Mononuclear cell (primary cell): ENCODE measurements around the gene NSD1. TPM values are rescaled to one million over a fixed set of nuclear protein-coding genes. Genes with fewer than 3 reads are reported as not detected.

Experiments used
- H3K27me3 ChIP-seq: 2 replicates; pipeline ENCODE4 v1.6.0; 2011; ENCODE audit warnings: low read length, control low read depth; ENCODE audit not compliant: insufficient read depth
- H3K4me1 ChIP-seq: 2 replicates; pipeline ENCODE4 v1.5.1; 2011; ENCODE audit warnings: mild to moderate bottlenecking, low read length, control low read depth; ENCODE audit not compliant: insufficient read depth
- H3K4me3 ChIP-seq: 2 replicates; pipeline ENCODE4 v1.5.1; 2011; ENCODE audit warnings: mild to moderate bottlenecking, low read length, moderate library complexity
- H3K9me3 ChIP-seq: 2 replicates; pipeline ENCODE4 v1.5.1; 2011; ENCODE audit warnings: low read depth, mild to moderate bottlenecking, control low read depth, low read length
- total RNA-seq: library from RNA; depleted of rRNA; stranded (reverse); fragments of >200 nt; gene quantifications from one replicate; pipeline ENCODE4 v1.2.3, GENCODE V29; 2012

NSD1 gene
- total RNA-seq, 1 donor = 69.0 TPM

DNA sequence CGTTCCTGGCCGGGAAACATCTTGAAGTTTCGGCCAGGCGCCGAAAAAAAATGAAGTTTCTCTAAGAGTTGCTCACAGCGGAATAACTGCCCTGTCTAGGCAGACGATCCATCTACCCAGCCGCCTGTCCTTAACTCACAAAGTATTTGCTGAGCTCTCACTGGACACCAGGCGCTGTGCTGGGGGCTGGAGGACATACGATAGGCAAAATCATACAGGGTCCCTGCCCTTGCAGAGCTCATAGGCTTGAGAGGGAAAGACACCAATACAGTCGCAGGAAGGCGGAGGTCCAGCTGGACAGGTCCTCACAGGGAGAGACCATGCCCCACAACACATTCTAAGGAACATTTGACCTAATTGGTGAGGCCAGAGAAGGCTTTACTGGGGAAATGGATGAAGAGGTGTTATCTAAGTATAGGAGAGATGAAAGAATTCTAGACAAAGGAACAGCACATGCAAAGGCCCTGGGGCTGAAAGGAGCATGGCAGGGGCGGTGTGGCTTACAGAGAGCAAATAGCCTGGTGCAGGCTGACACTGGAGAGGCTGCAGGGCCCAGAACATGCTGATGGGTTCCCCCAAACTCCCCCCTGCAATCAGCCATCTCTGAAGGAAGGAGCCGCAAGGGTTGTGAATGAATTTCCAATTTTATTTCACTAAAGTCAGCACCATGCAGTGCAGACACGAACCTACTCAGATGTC is 180.1 kb downstream of the NSD1 start:
- Histone ChIP-seq H3K27me3 (no peaks in the 10 kb centered on the region), H3K9me3 (no peaks in the 10 kb centered on the region), H3K4me3 (no peak overlapping the region), H3K4me1 (peaks cover 57% of the 10 kb centered on the region)

DNA sequence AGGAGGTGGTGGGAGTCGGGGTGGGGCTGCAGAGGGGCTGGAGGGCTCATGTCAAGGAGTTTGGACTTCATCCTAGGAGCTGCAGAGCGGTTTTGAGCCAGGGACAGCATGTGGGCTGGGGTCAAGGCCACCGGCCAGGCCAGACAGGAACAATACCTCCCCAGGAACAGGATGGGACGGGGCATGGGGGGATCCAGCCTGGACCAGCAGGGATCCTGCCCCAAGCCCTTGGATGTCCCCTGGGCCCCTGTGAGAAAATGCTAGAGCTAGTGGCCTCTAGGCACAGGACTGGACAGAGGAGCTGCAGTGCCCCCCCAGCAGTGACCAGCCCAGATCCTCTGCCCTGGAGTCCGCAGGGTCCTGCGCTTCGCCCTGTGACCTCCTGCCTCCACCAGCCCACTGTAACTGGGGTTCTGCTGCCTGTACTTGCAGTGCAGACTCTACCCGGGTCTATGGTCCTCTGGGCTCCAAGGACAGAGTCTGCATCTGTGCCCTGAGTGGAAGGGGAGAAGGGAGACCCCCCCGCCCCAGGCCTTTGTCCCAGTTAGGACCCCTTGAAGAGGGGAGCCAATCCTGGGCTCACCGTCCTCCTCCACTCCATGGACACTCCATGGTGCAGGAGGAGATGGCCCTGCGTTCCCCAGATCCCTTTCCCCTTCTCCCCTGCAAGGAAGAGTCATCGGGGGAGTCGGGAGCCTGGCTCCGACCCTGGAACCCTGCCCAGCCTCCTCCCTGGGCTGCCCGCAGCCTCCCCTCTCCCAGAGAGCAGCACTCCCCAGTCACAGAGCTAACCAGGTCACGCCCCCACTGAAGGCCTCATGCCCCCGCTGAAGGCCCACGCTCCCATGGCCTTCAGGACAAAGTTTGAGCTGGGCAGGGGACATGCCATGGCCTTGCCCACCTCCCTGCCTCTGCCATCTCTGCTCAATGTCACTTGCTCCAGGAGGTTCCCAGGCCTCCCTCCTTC is 181.1 kb downstream of the NSD1 start:
- Histone ChIP-seq H3K4me3 (no peak overlapping the region), H3K9me3 (no peaks in the 10 kb centered on the region), H3K4me1 (peaks cover 51% of the 10 kb centered on the region), H3K27me3 (no peaks in the 10 kb centered on the region)

DNA sequence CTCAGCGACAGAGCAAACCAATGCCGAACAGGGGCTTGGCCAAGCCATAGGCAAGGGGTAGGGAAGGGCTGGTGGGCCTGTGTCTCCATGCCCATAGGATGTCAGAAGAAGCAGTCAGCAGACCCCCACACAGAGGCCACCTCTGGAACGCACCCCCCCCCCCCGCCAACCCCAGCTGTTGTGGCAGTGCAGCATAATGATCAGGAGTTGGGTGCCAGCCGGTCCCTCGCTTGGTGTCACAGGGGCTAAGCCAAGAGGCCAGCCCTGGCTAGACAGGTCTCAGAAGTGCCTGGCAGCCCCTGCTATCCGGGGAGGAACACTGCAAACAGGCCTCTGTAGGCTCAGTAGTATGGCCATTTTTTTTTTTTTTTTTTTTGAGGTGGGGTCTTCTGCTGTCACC is 181.8 kb downstream of the NSD1 start:
- H3K4me3 ChIP-seq = no peak overlapping the region
- no peaks in the 10 kb centered on the region for H3K27me3 ChIP-seq
- H3K9me3 ChIP-seq = no peaks in the 10 kb centered on the region
- H3K4me1 ChIP-seq = peaks cover 51% of the 10 kb centered on the region

DNA sequence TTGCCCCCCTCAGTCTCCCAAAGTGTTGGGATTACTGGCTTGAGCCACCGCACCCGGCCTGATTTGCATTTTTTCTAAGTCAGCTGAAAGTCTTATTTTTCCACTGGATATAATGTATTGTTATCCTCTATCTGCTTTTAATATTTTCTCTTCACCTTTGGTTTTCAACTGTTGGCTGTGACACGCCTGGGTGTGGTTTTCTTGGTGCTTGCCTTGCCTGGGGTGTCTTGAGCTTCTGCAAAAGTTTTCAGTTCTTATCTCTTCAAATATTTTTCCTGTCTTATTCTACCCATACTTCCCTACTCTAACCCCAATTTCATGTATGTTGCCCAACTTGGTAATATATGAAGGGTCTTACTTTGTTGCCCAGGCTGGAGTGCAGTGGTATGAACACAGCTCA is 182.4 kb downstream of the NSD1 start:
- Histone ChIP-seq H3K9me3 (no peaks in the 10 kb centered on the region), H3K4me1 (peaks cover 51% of the 10 kb centered on the region), H3K4me3 (no peak overlapping the region), H3K27me3 (no peaks in the 10 kb centered on the region)

DNA sequence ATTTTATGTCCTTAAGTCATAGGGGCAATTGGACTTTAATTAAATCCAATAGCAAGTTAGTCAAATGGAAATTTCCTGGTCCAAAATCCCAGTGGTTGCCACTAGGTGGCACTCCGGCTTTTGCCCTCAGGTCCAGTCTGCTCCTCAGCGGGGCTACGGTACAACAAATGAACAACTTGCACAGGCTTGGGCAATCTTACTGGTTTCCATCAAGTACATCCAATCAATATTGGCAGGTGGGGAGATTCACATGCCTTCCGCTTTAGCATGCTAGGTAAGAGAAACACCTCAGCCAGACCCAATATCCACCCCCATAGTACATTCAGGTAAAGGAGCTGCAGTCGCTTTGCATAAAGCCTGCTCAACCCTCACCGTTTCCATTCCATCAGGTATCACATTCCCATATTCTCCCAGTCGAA is 184.4 kb downstream of the NSD1 start:
- Histone ChIP-seq H3K27me3 (no peaks in the 10 kb centered on the region), H3K9me3 (no peaks in the 10 kb centered on the region), H3K4me3 (no peak overlapping the region), H3K4me1 (peaks cover 35% of the 10 kb centered on the region)

DNA sequence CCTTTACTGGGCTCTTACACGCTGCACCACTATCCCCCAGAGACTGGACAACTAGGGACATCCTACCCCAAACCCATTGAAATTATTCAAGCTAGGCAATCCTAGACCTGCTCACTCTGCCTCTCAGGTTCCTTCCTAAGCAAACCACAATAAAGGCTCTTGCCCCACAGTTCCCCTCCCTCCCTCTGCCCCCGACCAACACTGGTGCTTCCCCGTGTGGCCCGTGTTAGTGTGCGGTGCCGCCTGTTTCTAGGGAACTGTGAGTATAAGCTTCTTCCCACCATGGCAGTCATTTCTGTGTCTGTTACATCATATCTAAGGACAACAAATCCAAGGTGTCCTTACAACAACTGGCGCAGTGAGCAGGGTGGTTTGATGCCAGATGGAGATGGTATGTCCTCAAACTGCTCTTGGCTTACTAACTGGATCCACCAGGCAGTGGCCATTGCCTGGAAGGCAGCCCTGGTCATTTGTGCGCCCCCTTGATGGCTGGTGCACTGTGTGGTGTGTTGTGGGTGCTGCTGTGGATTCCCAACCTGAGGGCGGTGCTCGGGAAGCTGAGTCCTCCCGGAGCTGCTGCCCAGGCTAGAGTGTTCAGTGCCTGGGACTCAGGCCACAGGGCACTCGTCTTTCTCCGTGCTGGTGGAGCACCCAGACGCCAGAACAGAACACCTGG is 186.5 kb downstream of the NSD1 start:
- Histone ChIP-seq H3K4me1 (peaks cover 34% of the 10 kb centered on the region), H3K9me3 (no peaks in the 10 kb centered on the region), H3K4me3 (no peak overlapping the region), H3K27me3 (no peaks in the 10 kb centered on the region)

DNA sequence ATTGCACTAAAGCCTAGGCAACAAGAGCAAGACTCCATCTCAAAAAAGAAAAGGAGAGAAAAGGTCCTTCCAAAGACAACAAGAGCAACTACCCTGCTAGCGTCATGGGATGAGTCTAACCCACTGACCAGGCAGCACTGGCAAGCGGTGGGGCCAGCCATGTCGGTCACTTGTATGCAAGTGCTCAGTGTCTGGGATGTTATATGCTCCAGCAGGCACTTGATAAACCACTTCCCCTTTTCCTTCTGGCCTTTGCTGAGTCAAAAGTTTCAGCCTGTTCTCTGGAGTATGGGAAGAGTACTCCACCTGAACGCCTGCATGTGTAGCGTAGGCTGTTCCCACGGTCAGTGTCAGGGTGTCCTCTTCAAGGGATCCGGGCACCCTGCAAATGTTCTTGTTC is 187.3 kb downstream of the NSD1 start:
- H3K9me3 ChIP-seq = no peaks in the 10 kb centered on the region
- H3K27me3 ChIP-seq = no peaks in the 10 kb centered on the region
- no peak overlapping the region for H3K4me3 ChIP-seq
- H3K4me1 ChIP-seq = peaks cover 34% of the 10 kb centered on the region

DNA sequence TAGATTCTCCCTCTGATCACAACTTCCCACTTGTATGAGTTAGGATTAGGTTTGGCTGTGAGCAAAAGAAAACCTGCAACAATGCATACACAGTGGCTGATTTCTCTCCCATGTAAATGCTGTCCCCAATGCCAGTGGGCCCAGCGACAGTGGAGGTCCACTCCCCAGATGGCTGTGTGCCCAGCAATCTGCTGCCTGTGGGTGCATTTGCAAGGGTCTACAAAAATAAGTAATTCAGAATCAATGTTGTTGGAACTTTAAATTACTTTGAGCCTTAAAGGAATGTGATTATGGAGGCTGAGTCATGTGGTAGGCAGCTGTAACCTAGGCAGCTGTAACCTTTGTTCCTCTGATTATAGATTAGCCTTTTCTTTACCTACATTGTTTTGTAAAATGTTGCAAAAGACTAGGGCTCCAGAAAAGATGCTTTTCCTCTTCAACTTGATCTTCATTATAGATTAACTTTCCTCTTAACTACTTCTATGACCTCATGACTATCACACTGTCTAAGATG is 192.4 kb downstream of the NSD1 start:
- Histone ChIP-seq H3K27me3 (no peaks in the 10 kb centered on the region), H3K4me1 (peaks cover 15% of the 10 kb centered on the region), H3K9me3 (no peaks in the 10 kb centered on the region), H3K4me3 (no peak overlapping the region)

DNA sequence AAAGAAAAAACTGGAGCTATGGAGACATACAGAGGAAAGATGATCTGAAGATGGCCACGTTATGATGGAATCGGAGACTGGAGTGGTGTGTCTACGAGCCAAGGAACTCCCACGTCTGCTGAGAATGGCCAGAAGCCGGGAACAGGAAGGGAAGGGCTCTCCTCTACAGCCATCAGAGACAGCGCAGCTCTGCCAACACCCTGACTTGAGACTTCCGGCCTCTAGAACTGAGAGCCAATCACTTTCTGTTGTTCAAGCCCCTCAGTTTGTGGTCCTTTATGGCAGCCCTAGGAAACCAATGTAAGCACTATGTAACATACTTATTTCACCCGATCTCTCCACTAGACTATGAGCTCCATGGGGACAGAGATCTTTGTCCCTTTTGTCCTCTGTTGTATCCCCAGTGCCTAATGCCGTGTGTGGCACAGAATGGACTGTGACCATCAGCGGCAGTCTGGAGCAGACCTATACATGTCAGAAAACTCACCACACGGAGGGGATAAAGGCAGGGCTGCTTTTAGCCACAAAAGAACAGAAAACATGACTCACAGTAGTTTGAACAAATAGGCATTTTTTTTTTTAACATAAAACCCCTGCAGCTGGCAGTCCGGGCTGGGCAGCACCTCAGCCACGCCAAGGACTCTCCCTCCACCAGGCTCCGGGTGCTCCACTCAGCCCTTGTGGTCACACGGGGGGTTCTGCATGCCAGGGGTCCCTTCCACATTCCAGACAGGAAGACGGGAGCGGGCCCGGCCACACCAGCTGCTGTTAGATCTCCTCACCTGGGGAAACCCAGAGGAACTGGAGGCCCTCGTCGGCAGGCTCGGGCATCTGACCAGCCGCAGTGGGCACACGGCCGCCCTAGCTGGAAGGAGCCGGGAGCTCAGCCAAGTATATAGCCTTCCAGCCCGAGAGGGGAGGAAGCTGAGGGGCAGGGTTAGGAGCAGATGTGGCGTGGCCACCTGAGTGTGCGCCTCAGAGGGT is 194.3 kb downstream of the NSD1 start:
- peaks cover 28% of the 10 kb centered on the region for H3K4me1 ChIP-seq
- no peaks in the 10 kb centered on the region for H3K9me3 ChIP-seq
- no peaks in the 10 kb centered on the region for H3K27me3 ChIP-seq
- H3K4me3 ChIP-seq = no peak overlapping the region

DNA sequence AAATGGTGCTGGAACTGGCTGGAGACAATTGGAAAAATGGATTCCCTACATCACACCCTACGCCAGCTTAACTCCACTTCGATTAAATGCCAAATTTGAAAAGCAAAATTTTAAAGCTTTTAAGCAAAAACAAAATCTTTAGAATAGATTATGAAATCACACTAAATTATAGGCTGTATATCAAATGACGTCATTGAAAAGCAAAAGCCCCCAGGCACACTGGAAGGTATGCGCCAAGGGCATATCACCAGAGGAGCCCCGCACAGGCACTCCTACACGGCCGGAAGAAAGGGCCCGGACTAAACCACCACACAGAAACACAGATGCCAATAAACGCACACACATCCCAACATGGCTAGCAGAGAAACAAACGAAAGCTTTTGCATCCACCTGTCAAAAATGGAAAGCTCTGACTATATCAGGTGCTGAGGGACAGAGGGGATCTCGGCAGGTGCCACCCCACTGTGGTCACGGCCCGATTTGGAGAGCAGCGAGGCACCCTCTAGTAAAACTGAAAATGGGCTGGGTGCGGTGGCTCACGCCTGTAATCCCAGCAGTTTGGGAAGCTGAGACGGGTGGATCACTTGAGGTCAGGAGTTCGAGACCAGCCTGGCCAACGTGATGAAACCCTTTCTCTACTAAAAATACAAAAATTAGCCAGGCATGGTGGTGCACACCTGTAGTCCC is 195.1 kb downstream of the NSD1 start:
- no peaks in the 10 kb centered on the region for H3K9me3 ChIP-seq
- H3K4me3 ChIP-seq = no peak overlapping the region
- H3K27me3 ChIP-seq = no peaks in the 10 kb centered on the region
- H3K4me1 ChIP-seq = peaks cover 28% of the 10 kb centered on the region

DNA sequence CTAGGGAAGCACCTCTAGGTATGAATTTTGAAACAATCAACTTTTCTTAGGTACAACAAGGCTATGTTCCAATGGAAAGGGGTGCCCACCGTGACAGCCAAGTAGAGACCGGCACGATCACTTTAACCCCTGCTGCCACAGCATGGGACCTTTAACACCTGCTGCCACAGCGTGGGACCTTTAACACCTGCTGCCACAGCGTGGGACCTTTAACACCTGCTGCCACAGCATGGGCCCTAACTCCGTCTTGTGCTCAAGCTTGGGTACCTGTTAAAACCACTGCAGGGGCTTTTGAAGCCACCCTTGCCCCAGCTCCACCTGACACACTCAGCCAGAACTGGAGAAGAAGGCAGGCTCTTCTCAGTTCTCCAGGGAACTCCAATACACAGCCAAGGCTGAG is 196.3 kb downstream of the NSD1 start:
- Histone ChIP-seq H3K4me1 (peaks cover 21% of the 10 kb centered on the region), H3K4me3 (no peak overlapping the region), H3K9me3 (no peaks in the 10 kb centered on the region), H3K27me3 (no peaks in the 10 kb centered on the region)

DNA sequence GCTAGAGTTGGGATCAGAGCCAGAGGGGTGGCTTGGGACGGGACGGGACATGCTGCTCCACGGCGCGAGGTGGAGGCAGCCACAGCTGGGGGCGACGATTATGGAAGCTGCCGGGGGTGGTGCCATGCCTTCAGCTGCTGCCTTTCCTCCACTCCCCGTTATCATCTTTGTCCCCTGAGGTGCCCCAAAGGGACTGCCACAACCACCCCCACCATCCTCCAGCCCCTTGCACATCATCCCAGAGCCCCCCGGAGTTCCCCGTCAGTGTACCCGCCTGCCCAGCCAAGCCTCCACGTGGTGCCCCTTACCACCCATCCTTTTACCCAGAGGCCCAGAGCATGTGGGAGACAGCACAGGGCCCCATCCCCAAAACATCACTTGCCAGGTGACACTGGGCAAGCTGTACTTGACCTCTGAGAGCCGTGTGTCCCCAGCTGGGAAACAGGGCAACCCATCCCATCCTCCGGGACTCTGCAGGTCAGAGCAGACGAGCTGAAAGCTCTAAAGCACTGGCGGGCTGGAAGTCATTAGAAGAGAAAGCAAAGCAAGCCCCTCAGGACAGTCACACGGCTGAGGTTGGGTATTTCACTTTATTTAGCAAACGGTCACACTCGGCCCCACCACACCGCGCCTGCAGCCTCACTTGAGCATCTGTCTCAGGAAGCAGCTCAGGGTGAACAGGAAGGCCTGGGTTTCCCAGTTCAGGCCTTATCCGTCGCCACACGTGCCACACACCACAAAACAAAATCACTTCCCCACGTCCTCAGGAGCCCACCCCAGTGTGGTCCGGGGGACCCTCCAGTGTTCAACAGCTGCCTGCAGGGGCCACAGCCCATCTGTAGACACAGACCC is 197.6 kb downstream of the NSD1 start:
- Histone ChIP-seq H3K27me3 (no peaks in the 10 kb centered on the region), H3K9me3 (no peaks in the 10 kb centered on the region), H3K4me3 (no peak overlapping the region), H3K4me1 (peaks cover 21% of the 10 kb centered on the region)
